Panc1 (cell line): ENCODE data around the gene ZNF226. TPM values are rescaled to one million over a fixed set of nuclear protein-coding genes. Genes with fewer than 3 reads are reported as not detected.
A peak's percentile ranks its signal among the peaks of the same experiment; 100 is the strongest.

Experiments
- ATAC-seq: fragments of 200-7000 bp; cut with Tn5 transposase; 2 replicates; pipeline ENCODE4 v1.9.1; 2020; ENCODE audit warnings: mild to moderate bottlenecking, moderate library complexity
- BruUV-seq: library from RNA; stranded (reverse); fragments of 400-500 nt; replicated peaks from 2 replicates; lab custom pipeline; 2021; lab: Mats Ljungman, UMichigan
- CTCF ChIA-PET: fragments of 300-600 bp; sonication (Branson Sonifier 250); formaldehyde crosslinking; loops from one replicate; lab custom pipeline; 2022; ENCODE audit warnings: antibody characterized with exemption; lab: Charles Lee
- POLR2A ChIA-PET: fragments of 300-600 bp; sonication (Branson Sonifier 250); formaldehyde crosslinking; loops from one replicate; lab custom pipeline; 2022; ENCODE audit warnings: antibody characterized with exemption; lab: Charles Lee
- DNase-seq: peaks from one replicate; pipeline ENCODE4 v3.0.0-alpha.2; 2010; ENCODE audit warnings: low read depth, low spot score
- H3K27ac ChIP-seq: 2 replicates; pipeline ENCODE4 v1.5.1; 2011; ENCODE audit warnings: mild to moderate bottlenecking, low read length, inconsistent platforms
- H3K27me3 ChIP-seq: fragments of 200-500 bp; sonication (Bioruptor generic); 2 replicates; pipeline ENCODE4 v1.6.0; 2014; ENCODE audit warnings: low read length, inconsistent platforms; ENCODE audit not compliant: control insufficient read depth, insufficient read depth
- H3K36me3 ChIP-seq: fragments of 200-500 bp; sonication (Bioruptor generic); 2 replicates; pipeline ENCODE4 v1.5.1; 2014; ENCODE audit warnings: inconsistent platforms, mild to moderate bottlenecking, low read length, moderate library complexity; ENCODE audit not compliant: control insufficient read depth, insufficient read depth
- H3K4me1 ChIP-seq: 2 replicates; pipeline ENCODE4 v1.5.1; 2011; ENCODE audit warnings: inconsistent platforms, mild to moderate bottlenecking, low read length, moderate library complexity; ENCODE audit not compliant: control insufficient read depth, insufficient read depth
- H3K4me3 ChIP-seq, 2 experiments: 2 replicates each; pipeline ENCODE4 v1.5.1; 2011 to 2012; ENCODE audit warnings: low read depth in 2 of 2, low read length in 2 of 2, mild to moderate bottlenecking in 2 of 2, inconsistent platforms in 1 of 2, moderate library complexity in 1 of 2
- H3K9me3 ChIP-seq: fragments of 200-500 bp; sonication (Bioruptor generic); 2 replicates; pipeline ENCODE4 v1.5.1; 2014; ENCODE audit warnings: low read depth, mild to moderate bottlenecking, inconsistent platforms, low read length, moderate library complexity; ENCODE audit not compliant: control insufficient read depth, insufficient read depth
- CTCF ChIP-seq: fragments of 450-650 bp; IDR thresholded peaks from 2 replicates; pipeline ENCODE4 v1.5.1; 2017; ENCODE audit warnings: mild to moderate bottlenecking
- POLR2AphosphoS5 ChIP-seq: IDR thresholded peaks from 2 replicates; pipeline ENCODE4 v1.6.1; 2012; ENCODE audit warnings: mild to moderate bottlenecking, low read depth, low read length, moderate library complexity
- REST ChIP-seq, 2 experiments: IDR thresholded peaks; 2 replicates each; pipeline ENCODE4 v1.6.1; 2011 to 2012; ENCODE audit warnings: low read depth in 2 of 2, control low read depth in 1 of 2, low read length in 1 of 2, mild to moderate bottlenecking in 1 of 2, moderate library complexity in 1 of 2; ENCODE audit not compliant: insufficient read depth in 1 of 2
- SIN3A ChIP-seq: IDR thresholded peaks from 2 replicates; pipeline ENCODE4 v1.6.1; 2012; ENCODE audit warnings: low read depth, mild to moderate bottlenecking, low read length, moderate library complexity, borderline replicate concordance; ENCODE audit not compliant: insufficient read depth
- TCF7L2 ChIP-seq: IDR thresholded peaks from 2 replicates; pipeline ENCODE4 v1.6.1; 2011; ENCODE audit warnings: mild to moderate bottlenecking, low read depth, low read length, inconsistent platforms
- in situ Hi-C: cut with HindIII; loops from 2 replicates; pipeline ENCODE4 v1.10.0; 2016; ENCODE audit warnings: low sequenced_read_pairs, low pct_unique_long_range_greater_than_20kb
- intact Hi-C: fragments of 100-400 bp; cut with micrococcal nuclease; formaldehyde crosslinking; loops from one replicate; pipeline ENCODE4 v1.10.0; 2022; ENCODE audit not compliant: unreplicated experiment
- total RNA-seq: library from RNA; stranded (reverse); gene quantifications from one replicate; pipeline ENCODE4 v1.2.1, GENCODE V29; 2021; ENCODE audit not compliant: unreplicated experiment

Gene ZNF226
- total RNA-seq, 1 experiment from 2014 or later = 21.7 TPM

- H3K9me3 ChIP-seq = no peaks in the 10 kb centered on the region
- no peaks in the 10 kb centered on the region for H3K4me1 ChIP-seq
- no peaks in the 10 kb centered on the region for H3K36me3 ChIP-seq
- POLR2A ChIA-PET = interaction anchor here (0.6 kb wide), 1 partner anchor 319 kb away, joined by 5 read pairs; no protein-coding TSS in a partner anchor
- H3K27me3 ChIP-seq = no peaks in the 10 kb centered on the region
- peak; percentile 98 for ATAC-seq
- in situ Hi-C loops (no loop called here), intact Hi-C loops (no loop called here)
- CTCF ChIA-PET = no interaction called here
- H3K27ac ChIP-seq = peak overlapping the region; percentile 94
- no TSS peak for BruUV-seq
- TF ChIP-seq SIN3A (no peak), POLR2AphosphoS5 (peak; percentile 69; the same call in 1 of the 2 replicates)
- H3K4me3 ChIP-seq = peak overlapping the region; percentile 81 to 83
- DNase-seq = peak; percentile 64
Observed at GRCh38 chr19:44207126-44207803, 42.4 kb downstream of the ZNF226 start.

- CTCF ChIA-PET = interaction anchor here (0.5 to 0.7 kb wide), 2 partner anchors 18 to 301 kb away, joined by 3 to 5 read pairs; no protein-coding TSS in a partner anchor
- Histone ChIP-seq H3K9me3 (no peaks in the 10 kb centered on the region), H3K27ac (peak within 1 kb of the TSS; percentile 87), H3K27me3 (no peaks in the 10 kb centered on the region), H3K4me3 (peak within 1 kb of the TSS; percentile 84 to 92), H3K36me3 (peaks cover 4% of the 10 kb centered on the region; the same call in 1 of the 2 replicates), H3K4me1 (0 out of 2 replicates have a peak, but pooled peaks cover 3% of the 10 kb centered on the region)
- no peak for TF ChIP-seq REST (IDR thresholded peaks at IDR 0.05; ENCODE audit: insufficient read depth in 1 of 2, low read depth in 2 of 2, low read length in 1 of 2)
- peak; percentile 46; the same call in 1 of the 2 replicates for TF ChIP-seq POLR2AphosphoS5
- ATAC-seq (peak; percentile 97), DNase-seq (peak; percentile 65)
- POLR2A ChIA-PET = interaction anchor here (0.5 to 0.7 kb wide), 2 partner anchors 269 to 432 kb away, joined by 3 to 12 read pairs; partner anchors contain the start of gene KCNN4
- intact Hi-C loops (no loop called here), in situ Hi-C loops (no loop called here)
- no TSS peak for BruUV-seq
Observed at GRCh38 chr19:44212250-44212865, 47.5 kb downstream of the ZNF226 start, which contains the start of gene ZNF227. TSS of gene ZNF227 (plus strand) at chr19:44212532. CDS start at chr19:44217793, 5,261 bp downstream.

GRCh38 chr19:44212866-44213346 lies 48.0 kb downstream of the ZNF226 start:
- POLR2A ChIA-PET = interaction anchor here (0.7 kb wide), 1 partner anchor 268 kb away, joined by 12 read pairs; no protein-coding TSS in a partner anchor

More at GRCh38 chr19:44212866-44213346, 48.0 kb downstream of the ZNF226 start:
- no peak for DNase-seq
- TF ChIP-seq REST (IDR thresholded peaks at IDR 0.05; ENCODE audit: insufficient read depth in 1 of 2, low read depth in 2 of 2, low read length in 1 of 2) (no peak), CTCF (no peak), TCF7L2 (no peak), POLR2AphosphoS5 (no peak), SIN3A (no peak)
- in situ Hi-C loops = no loop called here
- no peaks in the 10 kb centered on the region for H3K27me3 ChIP-seq
- intact Hi-C loops = no loop called here
- peak overlapping the region; percentile 84 to 92 for H3K4me3 ChIP-seq
- peak; percentile 33 for ATAC-seq
- BruUV-seq = TSS peak; percentile 80
- H3K27ac ChIP-seq = peak overlapping the region; percentile 87
- peaks cover 4% of the 10 kb centered on the region; the same call in 1 of the 2 replicates for H3K36me3 ChIP-seq
- H3K9me3 ChIP-seq = no peaks in the 10 kb centered on the region
- CTCF ChIA-PET = interaction anchor here (0.7 kb wide), 1 partner anchor 19 kb away, joined by 3 read pairs; no protein-coding TSS in a partner anchor
- H3K4me1 ChIP-seq = 0 out of 2 replicates have a peak, but pooled peaks cover 3% of the 10 kb centered on the region
